ENCODE data around the gene LAMC1. TPM values are rescaled to one million over a fixed set of nuclear protein-coding genes. Genes with fewer than 3 reads are reported as not detected.

LAMC1 gene
- total RNA-seq, 4 donors from 2014 or later = 423 to 675 (median 560) TPM

DNA sequence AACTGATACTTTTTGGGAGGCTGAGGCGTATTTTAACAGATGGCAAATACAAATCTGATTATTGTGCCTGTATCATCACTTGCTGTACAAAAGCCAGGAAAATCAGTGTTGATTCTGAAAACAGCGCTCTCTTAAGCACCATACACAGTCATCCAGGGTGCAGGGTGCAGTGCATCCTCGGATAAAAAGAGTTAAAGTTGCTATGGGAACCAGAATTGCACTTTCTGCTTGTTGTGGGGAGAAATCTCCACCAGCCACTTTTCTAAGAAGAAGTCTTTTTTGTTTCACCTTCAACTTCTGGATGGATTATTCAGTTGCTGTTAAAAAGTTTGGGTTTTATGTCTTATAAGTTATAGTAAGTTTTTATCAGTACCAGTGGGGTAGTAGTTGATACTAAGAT, 3.8 kb downstream of the LAMC1 start:
- TF ChIP-seq, protein P1, sequence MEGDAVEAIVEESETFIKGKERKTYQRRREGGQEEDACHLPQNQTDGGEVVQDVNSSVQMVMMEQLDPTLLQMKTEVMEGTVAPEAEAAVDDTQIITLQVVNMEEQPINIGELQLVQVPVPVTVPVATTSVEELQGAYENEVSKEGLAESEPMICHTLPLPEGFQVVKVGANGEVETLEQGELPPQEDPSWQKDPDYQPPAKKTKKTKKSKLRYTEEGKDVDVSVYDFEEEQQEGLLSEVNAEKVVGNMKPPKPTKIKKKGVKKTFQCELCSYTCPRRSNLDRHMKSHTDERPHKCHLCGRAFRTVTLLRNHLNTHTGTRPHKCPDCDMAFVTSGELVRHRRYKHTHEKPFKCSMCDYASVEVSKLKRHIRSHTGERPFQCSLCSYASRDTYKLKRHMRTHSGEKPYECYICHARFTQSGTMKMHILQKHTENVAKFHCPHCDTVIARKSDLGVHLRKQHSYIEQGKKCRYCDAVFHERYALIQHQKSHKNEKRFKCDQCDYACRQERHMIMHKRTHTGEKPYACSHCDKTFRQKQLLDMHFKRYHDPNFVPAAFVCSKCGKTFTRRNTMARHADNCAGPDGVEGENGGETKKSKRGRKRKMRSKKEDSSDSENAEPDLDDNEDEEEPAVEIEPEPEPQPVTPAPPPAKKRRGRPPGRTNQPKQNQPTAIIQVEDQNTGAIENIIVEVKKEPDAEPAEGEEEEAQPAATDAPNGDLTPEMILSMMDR (IDR thresholded peaks at IDR 0.05; ENCODE audit: low read depth) = no peak

DNA sequence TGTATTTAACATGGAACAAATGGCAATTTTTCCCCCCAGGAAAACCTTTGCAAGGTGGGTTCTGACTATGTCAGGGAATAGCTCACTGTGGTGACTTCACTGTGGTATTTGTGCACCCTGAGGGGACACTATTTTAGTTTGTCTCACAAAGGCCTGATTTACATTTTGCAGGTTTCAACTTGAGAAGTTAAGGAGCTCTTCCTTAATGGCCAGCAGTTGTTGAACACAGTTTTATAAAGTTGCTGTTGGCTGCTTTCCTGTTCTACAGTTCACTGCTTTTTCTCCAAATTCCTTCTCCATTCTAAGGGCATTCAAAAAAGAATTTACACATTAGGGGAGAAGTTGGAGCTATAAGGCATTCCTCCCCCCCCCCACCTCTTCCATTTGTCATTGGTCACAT, 4.6 kb downstream of the LAMC1 start:
- TF ChIP-seq, protein P1 (IDR thresholded peaks at IDR 0.05; ENCODE audit: low read depth) = no peak

DNA sequence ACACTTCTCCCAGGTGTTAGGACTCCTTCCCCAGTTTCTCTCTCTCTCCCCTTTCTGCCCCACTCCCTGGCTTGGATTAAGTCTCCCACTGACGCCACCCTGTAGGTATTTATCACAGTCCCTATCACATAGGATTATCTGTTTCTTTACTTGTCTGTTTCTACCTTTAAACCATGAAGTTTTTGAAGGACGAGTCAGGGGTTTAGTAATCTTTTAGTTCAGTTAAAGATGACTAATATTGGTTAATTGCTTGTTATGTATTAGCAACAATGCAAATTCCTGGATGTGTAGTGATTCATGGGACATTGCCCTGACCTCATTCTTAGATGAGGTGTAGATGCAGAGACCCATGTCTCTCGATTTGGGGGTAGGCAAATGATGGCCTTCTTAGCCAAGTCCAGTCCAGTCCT, 6.4 kb downstream of the LAMC1 start:
- TF ChIP-seq, protein P1 (IDR thresholded peaks at IDR 0.05; ENCODE audit: low read depth) = no peak

DNA sequence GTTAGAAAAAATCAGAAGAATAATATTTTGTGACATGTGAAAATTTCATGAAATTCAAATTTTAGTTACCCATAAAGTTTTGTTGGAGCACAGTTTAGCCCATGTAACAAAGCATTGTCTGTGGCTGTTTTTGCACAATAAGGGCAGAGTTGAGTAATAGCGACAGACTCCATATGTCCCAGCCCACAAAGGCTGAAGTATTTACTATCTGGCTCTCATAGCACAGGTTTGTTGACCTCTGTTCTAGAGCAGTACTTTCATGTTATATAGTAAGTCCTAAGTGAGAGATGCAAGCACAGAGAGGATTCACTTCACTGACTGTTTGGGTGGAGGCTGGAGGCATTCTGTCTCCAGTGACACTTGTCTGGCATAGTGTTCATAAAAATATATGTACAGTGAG, 6.8 kb downstream of the LAMC1 start:
- TF ChIP-seq, protein P1 (IDR thresholded peaks at IDR 0.05; ENCODE audit: low read depth) = no peak

DNA sequence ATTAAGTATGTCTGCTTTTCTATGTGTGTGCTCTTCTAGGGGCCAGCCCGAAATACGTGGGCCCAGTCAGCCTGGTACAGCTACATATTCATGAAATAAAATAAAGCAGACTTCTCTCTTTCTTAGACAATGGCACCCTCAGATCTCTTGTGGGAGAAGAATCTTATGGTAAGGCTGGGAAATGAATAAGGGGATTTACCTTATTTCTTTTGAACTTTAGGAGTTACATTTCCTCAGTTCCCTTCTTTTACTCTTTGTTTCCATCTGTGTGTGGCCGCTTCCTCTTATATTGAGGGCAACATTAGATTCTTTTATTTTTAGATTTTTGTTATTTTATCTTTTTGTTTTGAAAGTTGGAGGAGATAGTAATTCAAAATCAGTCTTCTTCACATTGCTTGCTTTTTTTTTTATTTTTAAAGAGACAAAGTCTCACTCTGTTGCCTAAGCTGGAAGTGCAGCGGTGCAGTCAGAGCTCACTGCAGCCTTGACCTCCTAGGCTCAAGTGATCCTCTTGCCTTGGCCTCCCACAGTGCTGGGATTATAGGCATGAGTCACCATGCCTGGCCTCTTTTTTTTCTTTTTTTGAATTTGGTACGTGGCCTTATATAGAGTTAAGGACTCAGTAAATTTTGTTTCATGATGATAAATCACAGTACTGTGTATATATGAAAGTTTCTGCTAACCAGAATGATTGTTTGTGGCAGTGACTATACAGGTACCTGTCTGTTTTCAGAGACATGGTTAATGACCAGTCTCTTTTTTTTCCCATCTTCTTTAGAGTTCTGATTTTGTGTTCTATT, 9.1 kb downstream of the LAMC1 start:
- TF ChIP-seq, protein P1 (IDR thresholded peaks at IDR 0.05; ENCODE audit: low read depth) = no peak

DNA sequence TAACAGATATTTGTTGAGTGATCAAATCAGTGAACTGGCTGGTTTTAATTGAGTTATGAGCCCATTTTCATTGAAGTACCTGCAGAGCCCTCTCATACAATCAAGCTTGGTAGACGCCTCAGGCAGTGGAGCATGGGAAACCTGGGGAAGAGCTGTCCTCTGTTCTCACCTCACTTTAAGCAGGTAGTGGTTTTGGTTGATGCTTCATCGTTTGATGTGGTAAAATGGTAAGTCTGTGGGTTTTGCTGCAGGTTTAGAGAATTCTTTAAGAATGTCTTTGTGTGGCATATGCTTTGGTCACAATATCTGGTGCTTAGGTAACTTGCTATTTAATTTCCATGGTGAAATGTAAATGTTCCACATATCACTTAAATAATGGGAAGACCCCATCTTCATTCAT, 10.0 kb downstream of the LAMC1 start:
- TF ChIP-seq, protein P1 (IDR thresholded peaks at IDR 0.05; ENCODE audit: low read depth) = no peak

DNA sequence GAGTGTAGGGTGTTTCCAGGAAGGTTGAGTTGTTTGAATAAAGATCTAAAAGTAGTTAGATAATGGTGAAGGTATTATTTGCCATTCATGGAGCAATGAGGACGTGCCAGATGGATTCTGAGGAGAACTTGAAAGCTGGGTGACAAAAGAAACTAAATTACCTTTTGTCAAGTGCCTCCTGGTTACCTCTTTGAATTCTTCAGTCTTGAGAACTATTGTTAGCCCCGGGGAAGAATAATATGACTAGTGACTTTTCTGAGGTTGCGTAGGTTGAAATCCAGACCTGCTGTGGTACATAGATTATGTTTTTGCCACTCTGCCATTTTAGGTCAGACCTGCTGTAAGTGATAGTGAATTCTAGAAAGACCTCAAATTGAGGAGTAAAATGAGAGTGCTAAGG, 11.5 kb downstream of the LAMC1 start:
- TF ChIP-seq, protein P1 (IDR thresholded peaks at IDR 0.05; ENCODE audit: low read depth) = no peak

Data from subcutaneous adipose tissue (tissue), 4 donors.